OCI-LY7 (cell line): Measurements from ENCODE around the gene RAB7A.

ENCODE experiments used
- EZH2phosphoT487 ChIP-seq: fragments of 200-600 bp; sonication (generic); IDR thresholded peaks from 2 replicates; pipeline ENCODE4 v1.6.1; 2018; ENCODE audit warnings: low read depth, borderline replicate concordance, mild to moderate bottlenecking, mixed run types, antibody characterized with exemption, low read length, moderate library complexity, mixed read lengths
- TF ChIP-seq, protein P1 (sequence below): fragments of 200-600 bp; sonication (generic); conservative IDR thresholded peaks from 2 replicates; pipeline ENCODE4 v1.5.1; 2014; ENCODE audit warnings: mild to moderate bottlenecking, antibody characterized with exemption, low read length, moderate library complexity, mixed read lengths

DNA sequence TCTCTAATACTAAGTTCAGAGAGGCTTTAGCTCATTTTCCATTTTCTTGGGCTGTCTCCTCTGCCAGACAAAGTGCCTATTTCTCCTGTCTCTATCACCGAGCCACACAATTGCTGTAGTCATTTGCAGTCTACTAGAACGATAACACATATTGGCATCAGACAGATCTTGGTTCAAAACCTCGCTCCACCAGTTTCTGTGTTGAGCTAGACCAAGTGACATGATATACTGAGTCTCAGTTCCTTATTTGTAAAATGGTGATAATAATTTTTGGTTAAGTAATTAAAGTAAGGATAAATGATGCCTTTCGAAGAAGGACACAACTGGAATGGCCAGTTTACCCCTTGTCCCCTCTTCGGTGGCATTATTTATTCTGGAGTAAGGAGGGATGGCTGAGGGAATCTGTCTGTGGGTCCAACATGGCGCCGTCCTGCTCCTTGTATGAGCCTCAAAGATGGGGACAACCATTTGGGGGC, 398 bp upstream of the RAB7A start:
- TF ChIP-seq, protein P1, sequence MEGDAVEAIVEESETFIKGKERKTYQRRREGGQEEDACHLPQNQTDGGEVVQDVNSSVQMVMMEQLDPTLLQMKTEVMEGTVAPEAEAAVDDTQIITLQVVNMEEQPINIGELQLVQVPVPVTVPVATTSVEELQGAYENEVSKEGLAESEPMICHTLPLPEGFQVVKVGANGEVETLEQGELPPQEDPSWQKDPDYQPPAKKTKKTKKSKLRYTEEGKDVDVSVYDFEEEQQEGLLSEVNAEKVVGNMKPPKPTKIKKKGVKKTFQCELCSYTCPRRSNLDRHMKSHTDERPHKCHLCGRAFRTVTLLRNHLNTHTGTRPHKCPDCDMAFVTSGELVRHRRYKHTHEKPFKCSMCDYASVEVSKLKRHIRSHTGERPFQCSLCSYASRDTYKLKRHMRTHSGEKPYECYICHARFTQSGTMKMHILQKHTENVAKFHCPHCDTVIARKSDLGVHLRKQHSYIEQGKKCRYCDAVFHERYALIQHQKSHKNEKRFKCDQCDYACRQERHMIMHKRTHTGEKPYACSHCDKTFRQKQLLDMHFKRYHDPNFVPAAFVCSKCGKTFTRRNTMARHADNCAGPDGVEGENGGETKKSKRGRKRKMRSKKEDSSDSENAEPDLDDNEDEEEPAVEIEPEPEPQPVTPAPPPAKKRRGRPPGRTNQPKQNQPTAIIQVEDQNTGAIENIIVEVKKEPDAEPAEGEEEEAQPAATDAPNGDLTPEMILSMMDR = no peak
- no peak for TF ChIP-seq EZH2phosphoT487
